ENCODE data around the gene FAM135A. TPM values are rescaled to one million over a fixed set of nuclear protein-coding genes. Genes with fewer than 3 reads are reported as not detected.
"Not testable (repeated sequence)": the region's sequence is repeated elsewhere in the genome, so short reads cannot be mapped to it uniquely, and the experiment has no call there.

The FAM135A gene
- total RNA-seq, 1 donor from 2014 or later: 33.7 TPM

GRCh38 chr6:70547313-70547712 is 134.0 kb downstream of the FAM135A start:
- DNase-seq (ENCODE audit: low spot score): no peak

GRCh38 chr6:70547905-70548304 is 134.6 kb downstream of the FAM135A start:
- no peak for DNase-seq (ENCODE audit: low spot score)

GRCh38 chr6:70549327-70549726 is 136.0 kb downstream of the FAM135A start:
- no peak for DNase-seq (ENCODE audit: low spot score)

DNA sequence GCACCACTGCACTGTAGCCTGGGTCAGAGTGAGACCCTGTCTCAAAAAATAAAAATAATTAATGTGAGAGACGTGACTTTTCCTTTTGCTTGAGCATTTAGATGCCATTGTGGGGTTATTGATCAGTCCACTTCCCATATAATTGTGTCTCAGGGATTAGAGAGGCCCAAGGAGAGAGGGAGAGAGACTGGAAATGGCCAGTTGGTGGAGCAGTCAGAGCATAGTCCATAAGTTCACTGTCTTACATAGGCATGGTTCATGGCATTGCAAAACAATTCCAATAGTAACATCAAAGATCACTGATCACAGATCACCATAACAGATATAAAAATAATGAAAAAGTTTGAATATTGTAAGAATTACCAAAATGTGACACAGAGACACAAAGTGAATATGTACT is 138.3 kb downstream of the FAM135A start:
- no peak for DNase-seq (ENCODE audit: low spot score)

- DNase-seq (ENCODE audit: low spot score): not testable (repeated sequence)
These were observed 139.1 kb downstream of the FAM135A start for GRCh38 chr6:70552286-70552940.

GRCh38 chr6:70552974-70553373 is 139.7 kb downstream of the FAM135A start:
- no peak for DNase-seq (ENCODE audit: low spot score)

DNA sequence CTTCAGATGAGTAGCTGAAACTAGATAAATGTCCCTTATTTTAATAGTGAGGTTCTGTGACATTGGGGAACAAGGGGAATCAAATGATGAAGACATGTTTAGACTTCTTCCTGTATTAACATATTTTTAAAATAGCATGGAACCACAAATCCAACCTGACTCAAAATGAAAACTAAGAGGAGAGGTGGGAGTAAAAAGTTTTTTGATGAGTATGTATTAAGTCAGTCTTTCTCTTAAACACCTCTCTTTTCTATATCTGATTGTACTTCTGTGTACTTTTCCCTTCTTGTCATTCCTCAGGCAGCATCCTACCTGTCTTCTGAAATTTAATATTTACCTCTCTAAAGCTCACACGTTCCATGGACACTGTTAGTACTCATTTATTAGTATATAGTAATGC is 144.7 kb downstream of the FAM135A start:
- DNase-seq (ENCODE audit: low spot score): no peak

- DNase-seq (ENCODE audit: low spot score): not testable (repeated sequence)
These were observed 149.1 kb downstream of the FAM135A start for GRCh38 chr6:70562401-70562800.

- DNase-seq (ENCODE audit: low spot score): no peak
These were observed 150.2 kb downstream of the FAM135A start for GRCh38 chr6:70563530-70563929.

DNA sequence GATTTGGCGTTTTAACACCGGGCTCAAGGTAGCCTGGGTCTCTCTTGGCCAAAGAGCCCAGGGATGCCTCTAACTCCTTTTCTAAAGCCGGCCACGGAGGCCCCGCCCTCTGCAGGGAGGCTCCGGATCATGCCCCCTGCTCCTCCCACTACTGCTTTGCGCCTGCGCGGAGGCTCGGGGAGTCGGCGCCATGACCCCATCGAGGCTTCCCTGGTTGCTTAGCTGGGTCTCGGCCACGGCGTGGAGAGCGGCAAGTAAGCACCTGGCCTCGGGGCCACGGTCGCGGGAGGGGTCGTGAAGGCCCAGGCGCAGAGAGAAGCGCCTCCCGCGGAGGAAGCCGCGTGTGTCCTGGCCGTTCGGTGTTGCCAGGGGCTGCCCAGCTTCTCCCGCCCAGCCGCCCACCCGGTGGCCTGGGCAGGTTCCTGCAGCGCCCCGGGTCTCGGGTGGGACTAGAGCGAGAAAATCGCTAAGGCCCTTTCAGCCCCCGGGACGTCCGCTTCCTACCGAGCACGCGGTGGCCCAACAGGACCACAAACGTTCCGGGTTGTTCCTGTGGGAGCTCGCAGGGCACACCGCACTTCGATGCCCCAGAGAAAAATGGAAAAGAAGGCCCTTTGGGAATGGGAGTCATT is 153.6 kb downstream of the FAM135A start, which contains the start of gene SDHAF4:
TSS of gene SDHAF4 (plus strand) at position 180 of the 632 bp plus-strand sequence. CDS start at position 191, 11 bp downstream.
- peak; percentile 93 for DNase-seq (ENCODE audit: low spot score)

- no peak for DNase-seq (ENCODE audit: low spot score)
These were observed 161.3 kb downstream of the FAM135A start for GRCh38 chr6:70574643-70575042.

DNA sequence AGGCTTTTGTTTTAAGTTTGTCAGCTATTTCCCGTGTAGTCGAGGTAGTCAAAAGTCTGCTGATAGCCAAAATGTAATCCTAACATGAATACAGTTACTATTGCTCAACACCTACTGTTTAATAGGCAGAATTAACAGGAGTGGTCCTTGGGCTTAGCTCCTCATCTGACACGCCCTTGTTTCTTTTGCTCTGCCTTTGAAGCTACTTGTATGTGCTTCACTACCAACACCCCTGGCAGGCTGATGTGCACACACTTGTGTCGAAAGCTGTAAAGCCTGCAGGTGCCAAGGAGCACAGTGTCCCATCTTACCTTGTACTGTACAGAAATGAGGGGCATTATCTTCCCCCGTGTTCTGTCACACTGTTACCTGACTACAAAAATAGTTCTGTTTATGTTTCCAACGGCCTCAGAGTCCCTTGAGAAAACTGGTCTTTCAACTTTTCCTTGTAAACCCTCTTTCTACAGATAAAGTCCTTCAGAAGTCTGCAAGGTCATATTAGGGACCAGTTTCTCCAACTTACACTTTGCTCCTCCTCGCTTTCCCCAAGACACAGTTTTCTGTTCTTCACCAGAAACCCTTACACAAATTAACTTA is 162.7 kb downstream of the FAM135A start:
- DNase-seq (ENCODE audit: low spot score): no peak

DNA sequence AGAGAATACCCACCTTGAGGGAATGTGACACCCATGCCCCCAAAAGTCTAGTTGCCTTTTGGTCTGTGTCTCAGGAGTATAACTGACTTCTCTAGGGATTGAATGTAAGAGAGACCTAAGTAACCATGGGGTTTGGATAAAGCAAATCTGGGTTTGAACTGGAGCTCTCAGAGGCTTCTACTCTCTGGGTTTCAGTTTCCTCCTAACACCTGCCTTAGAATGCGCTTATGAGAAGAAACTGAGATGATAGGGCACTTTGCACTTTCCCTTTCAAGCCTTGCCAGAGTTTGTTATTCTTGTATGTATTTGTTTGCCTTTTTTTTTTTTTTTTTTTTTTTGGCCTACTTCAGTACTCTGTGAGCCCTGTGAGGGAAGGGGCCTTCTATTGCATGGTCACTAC is 172.8 kb downstream of the FAM135A start:
- no peak for DNase-seq (ENCODE audit: low spot score)

- no peak for DNase-seq (ENCODE audit: low spot score)
These were observed 177.1 kb downstream of the FAM135A start for GRCh38 chr6:70590400-70590799.

DNA sequence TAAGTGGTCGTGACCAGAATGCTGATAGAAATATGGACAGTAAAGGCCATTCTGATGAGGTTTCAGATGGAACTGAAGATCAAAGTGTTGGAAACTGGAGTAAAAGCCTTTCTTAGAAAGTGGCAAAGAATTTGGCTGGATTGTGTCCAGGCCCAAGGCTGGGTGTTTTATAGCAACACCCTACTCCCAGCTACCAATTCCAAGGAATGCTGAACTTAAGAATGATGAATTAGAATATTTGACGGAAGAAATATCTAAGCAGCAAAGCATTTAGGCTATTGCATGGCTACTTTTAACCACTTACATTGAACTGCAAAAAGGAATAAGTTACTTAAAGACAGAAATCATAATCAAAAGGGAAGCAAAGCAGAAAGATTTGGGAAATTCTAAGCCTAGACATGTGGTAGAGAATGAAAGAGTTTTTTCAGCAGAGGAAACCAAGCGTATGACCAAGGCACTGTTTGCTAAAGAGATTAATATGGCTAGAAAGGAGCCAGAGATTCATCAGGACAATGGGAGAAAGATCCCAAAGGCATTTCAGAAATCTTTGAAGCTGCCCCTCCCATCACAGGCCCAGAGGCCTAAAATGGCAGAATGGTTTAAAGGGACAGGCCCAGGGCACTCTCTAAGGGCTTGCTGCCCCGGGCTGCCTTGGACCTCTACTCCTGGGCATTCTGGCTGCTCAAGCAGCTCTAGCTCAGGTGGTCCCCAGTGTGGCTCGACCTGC is 179.2 kb downstream of the FAM135A start:
- no peak for DNase-seq (ENCODE audit: low spot score)

DNA sequence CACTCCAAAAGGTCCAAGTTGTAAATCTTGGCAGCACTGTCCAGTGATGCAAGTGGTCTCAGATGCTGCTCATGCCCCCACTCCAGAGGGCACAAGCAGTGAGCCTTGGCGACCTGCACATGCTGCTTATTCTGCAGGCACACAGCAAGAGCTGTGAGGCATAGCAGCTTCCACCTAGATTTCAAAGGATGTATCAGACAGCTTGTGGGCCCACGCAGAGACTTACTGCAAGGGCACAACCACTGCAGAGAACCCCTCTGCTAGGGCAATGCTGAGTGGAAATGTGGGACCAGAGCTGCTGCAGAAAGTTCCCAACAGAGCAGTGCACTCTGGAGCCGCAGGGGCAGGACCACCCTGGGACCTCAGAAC is 179.8 kb downstream of the FAM135A start:
- DNase-seq (ENCODE audit: low spot score): no peak

- DNase-seq (ENCODE audit: low spot score): no peak
These were observed 185.9 kb downstream of the FAM135A start for GRCh38 chr6:70599187-70599586.

GRCh38 chr6:70601014-70601413 is 187.7 kb downstream of the FAM135A start:
- DNase-seq (ENCODE audit: low spot score): no peak

DNA sequence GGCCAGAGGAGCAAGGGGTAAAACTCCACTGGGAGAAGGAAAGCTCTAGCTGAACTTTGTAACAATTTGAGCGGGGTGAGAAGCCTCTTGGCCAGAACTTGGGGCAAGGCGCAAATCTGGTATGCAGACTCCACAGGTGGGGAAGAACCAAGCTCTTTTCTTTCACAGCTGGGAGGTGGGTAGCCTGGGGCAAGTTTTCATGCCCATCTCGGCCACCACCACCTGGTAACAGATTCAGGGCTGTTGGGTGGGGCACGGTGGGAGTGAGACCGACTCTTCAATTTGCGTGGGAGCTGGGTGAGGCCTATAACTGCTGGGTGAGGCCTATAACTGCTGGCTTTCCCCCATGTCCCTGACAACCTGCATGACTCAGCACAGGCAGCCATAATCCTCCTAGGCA is 190.9 kb downstream of the FAM135A start:
- DNase-seq (ENCODE audit: low spot score): no peak

DNA sequence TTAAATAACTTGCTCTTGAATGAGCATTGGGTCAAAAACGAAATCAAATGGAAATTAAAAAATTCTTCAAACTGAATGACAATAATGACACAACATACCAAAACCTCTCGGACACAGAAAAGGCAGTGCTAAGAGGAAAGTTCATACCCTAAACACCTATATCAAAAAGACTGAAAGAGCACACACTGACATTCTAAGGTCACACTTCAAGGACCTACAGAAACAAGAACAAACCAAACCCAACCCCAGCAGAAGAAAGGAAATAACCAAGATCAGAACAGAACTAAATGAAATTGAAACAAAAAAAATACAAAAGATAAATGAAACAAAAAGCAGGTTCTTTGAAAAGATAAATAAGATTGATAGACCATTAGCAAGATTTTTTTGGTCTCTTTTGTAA is 194.1 kb downstream of the FAM135A start:
- not testable (repeated sequence) for DNase-seq (ENCODE audit: low spot score)

DNA sequence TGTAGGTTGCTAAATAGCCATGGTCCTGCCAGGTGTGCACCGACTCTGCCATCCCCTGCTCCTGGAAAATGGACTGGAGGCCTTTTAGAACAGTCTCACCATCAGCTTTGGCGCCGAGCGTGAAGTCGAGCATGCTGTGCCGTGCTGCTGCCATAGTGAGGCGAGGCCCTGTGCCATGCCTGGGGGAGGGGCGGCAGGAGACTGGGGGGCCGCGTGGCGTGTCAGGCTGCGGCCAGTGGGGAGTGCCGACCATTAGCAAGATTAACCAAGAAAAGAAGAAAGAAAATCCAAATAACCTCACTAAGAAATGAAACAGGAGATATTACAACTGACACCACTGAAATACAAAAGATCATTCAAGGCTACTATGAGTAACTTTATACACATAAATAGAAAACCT is 195.9 kb downstream of the FAM135A start:
- DNase-seq (ENCODE audit: low spot score): not testable (repeated sequence)

All from ureter (tissue), 1 donor.